Stimulated activated CD4-positive, alpha-beta T cell treated with anti-CD3 and anti-CD28 coated beads, TNF-alpha, amount 100 ng/mL, for 48 hours (primary cell): Measurements from ENCODE around the gene TM7SF2.

ENCODE experiments used
- DNase-seq, 3 donors: peaks; one replicate each; pipeline ENCODE4 v3.0.0-alpha.2; 2020; ENCODE audit warnings: low read depth in 3 of 3

TM7SF2 gene

GRCh38 chr11:65157336-65157735 is 45.7 kb downstream of the TM7SF2 start:
- DNase-seq, result no peak

DNA sequence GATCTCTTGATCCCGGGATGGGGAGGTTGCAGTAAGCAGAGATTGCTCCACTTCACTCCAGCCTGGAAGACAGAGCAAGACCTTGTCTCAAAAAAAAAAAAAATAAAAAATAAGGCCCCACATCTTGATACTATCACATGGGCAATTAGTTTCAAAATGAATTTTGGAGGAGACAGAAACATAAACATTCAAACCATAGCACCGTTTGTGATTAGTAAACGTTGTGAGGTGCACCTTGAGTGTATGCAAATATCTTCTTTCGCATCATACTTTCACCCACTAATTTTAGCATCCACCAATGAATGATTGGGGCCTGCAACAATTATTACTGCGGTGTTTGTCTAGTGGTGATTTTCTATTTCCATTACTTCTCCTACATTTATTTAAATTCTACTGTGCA is 47.3 kb downstream of the TM7SF2 start:
- no peak for DNase-seq

- DNase-seq, result no peak
These were observed 49.0 kb downstream of the TM7SF2 start for GRCh38 chr11:65160643-65161042.

GRCh38 chr11:65163684-65164083 is 52.0 kb downstream of the TM7SF2 start:
- no peak for DNase-seq
